Skeletal muscle tissue (tissue), 4 donors: ENCODE measurements around the gene EXOSC2. TPM values are rescaled to one million over a fixed set of nuclear protein-coding genes. Genes with fewer than 3 reads are reported as not detected.

ENCODE experiments used
- H3K27ac ChIP-seq: one replicate; pipeline ENCODE4 v1.7.0; 2013; ENCODE audit warnings: mild to moderate bottlenecking, low read depth, low read length, inconsistent platforms
- H3K27me3 ChIP-seq, 3 donors: one replicate each; pipeline ENCODE4 v1.7.0; 2013; ENCODE audit warnings: low read length in 3 of 3; ENCODE audit not compliant: control insufficient read depth in 3 of 3, insufficient read depth in 3 of 3
- H3K36me3 ChIP-seq, 3 donors: one replicate each; pipeline ENCODE4 v1.7.0; 2013; ENCODE audit warnings: low read length in 3 of 3; ENCODE audit not compliant: control insufficient read depth in 3 of 3, insufficient read depth in 3 of 3
- H3K4me1 ChIP-seq, 3 donors: one replicate each; pipeline ENCODE4 v1.7.0; 2013; ENCODE audit warnings: low read length in 3 of 3, mild to moderate bottlenecking in 3 of 3; ENCODE audit not compliant: control insufficient read depth in 3 of 3, insufficient read depth in 3 of 3
- H3K4me3 ChIP-seq, 3 donors: one replicate each; pipeline ENCODE4 v1.7.0; 2013; ENCODE audit warnings: low read length in 3 of 3
- H3K9ac ChIP-seq, 3 donors: one replicate each; pipeline ENCODE4 v1.7.0; 2013; ENCODE audit warnings: low read length in 3 of 3, mild to moderate bottlenecking in 3 of 3, moderate library complexity in 2 of 3, low read depth in 1 of 3
- H3K9me3 ChIP-seq, 3 donors: one replicate each; pipeline ENCODE4 v1.7.0; 2013; ENCODE audit warnings: low read length in 3 of 3; ENCODE audit not compliant: control insufficient read depth in 3 of 3
- total RNA-seq: library from RNA; depleted of rRNA; stranded (reverse); fragments of >200 nt; gene quantifications from one replicate; pipeline ENCODE4 v1.2.3, GENCODE V29; 2014
- donor health status: Osteomylitis.

Gene EXOSC2
- total RNA-seq, 1 donor from 2014 or later = 27.1 TPM

- no peaks in the 10 kb centered on the region for H3K27me3 ChIP-seq
- H3K9ac ChIP-seq = no peak overlapping the region
- H3K27ac ChIP-seq = no peak overlapping the region
- H3K4me1 ChIP-seq = peaks cover 3 to 7% (median 4%) of the 10 kb centered on the region in 3 donors
- no peak overlapping the region for H3K4me3 ChIP-seq
- no peaks in the 10 kb centered on the region for H3K36me3 ChIP-seq
- no peaks in the 10 kb centered on the region for H3K9me3 ChIP-seq
Measured at GRCh38 chr9:130731355-130731754, 37.8 kb downstream of the EXOSC2 start.

- no peaks in the 10 kb centered on the region for H3K9me3 ChIP-seq
- H3K9ac ChIP-seq = peak overlapping the region in 1 of 3 donors; percentile 38
- H3K36me3 ChIP-seq = no peaks in the 10 kb centered on the region
- peaks cover 3 to 7% (median 4%) of the 10 kb centered on the region in 3 donors for H3K4me1 ChIP-seq
- H3K27me3 ChIP-seq = no peaks in the 10 kb centered on the region
- no peak overlapping the region for H3K27ac ChIP-seq
- no peak overlapping the region for H3K4me3 ChIP-seq
Measured at GRCh38 chr9:130732136-130732535, 38.6 kb downstream of the EXOSC2 start.

DNA sequence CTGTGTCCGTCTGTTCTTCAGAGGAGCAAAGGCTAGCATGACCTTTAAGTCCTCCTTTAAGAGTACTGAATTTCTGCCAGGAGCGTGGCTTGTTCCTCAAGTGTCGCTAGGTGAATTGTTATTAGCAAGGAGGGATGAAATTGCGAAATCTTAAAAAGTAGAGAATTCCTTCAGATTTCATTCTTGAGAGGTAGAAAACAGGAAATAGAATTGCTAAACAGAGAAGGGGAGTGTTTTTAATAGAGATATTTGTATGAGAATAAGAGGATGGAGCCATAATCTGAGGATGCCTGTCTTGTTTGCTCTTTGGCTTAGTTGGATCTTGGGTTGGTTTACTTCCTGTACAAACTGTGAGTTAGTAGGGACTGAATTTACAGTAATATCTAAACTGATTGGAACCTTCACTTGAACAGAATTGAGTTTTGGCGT lies 39.2 kb downstream of the EXOSC2 start:
- no peaks in the 10 kb centered on the region for H3K9me3 ChIP-seq
- peaks cover 3 to 7% (median 4%) of the 10 kb centered on the region in 3 donors for H3K4me1 ChIP-seq
- H3K27me3 ChIP-seq = no peaks in the 10 kb centered on the region
- H3K4me3 ChIP-seq = no peak overlapping the region
- no peaks in the 10 kb centered on the region for H3K36me3 ChIP-seq
- no peak overlapping the region for H3K27ac ChIP-seq
- H3K9ac ChIP-seq = no peak overlapping the region

DNA sequence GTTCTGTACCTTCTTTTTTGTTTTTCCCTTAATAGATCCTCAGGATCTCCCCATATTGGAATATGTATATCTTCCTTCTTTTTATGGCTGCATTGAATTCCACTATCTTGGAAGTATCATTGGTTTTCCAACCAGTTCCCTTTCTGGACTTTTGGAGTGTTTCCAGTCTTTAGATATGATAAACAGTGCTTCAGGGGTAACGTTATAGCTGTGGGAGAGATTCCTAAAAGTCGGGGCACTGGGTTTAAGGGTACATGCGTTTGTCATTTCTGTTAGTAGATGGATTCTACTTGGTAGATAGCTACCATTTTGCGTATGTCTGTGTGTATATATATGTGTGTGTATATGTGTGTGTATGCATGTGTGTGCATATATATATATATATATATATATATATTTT lies 42.0 kb downstream of the EXOSC2 start:
- no peak overlapping the region for H3K4me3 ChIP-seq
- H3K27ac ChIP-seq = no peak overlapping the region
- no peaks in the 10 kb centered on the region for H3K36me3 ChIP-seq
- peaks cover 3 to 7% (median 4%) of the 10 kb centered on the region in 3 donors for H3K4me1 ChIP-seq
- H3K9me3 ChIP-seq = no peaks in the 10 kb centered on the region
- H3K9ac ChIP-seq = no peak overlapping the region
- no peaks in the 10 kb centered on the region for H3K27me3 ChIP-seq

DNA sequence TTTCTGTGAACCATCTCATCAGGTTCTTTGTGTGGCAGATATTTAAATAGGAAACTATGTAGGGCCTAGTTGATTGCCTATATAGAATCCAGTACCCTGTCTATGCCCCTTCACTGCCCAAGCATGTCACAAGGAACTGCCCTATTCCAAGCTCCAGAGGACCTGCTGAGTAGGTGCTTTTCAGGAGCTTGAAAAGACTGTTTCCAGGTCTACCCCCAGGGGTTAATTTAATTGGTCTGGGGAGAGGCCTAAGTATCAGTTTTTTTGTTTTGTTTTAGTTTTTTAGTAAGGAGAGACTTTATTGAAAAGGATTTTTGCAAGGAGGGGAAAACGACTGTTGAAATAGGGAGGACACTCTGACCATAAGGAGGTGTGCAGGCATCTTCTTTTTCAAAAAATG lies 43.3 kb downstream of the EXOSC2 start:
- no peaks in the 10 kb centered on the region for H3K36me3 ChIP-seq
- peaks cover 4 to 12% (median 7%) of the 10 kb centered on the region in 3 donors for H3K4me1 ChIP-seq
- H3K4me3 ChIP-seq = no peak overlapping the region
- no peaks in the 10 kb centered on the region for H3K27me3 ChIP-seq
- no peak overlapping the region for H3K9ac ChIP-seq
- H3K27ac ChIP-seq = no peak overlapping the region
- H3K9me3 ChIP-seq = no peaks in the 10 kb centered on the region

DNA sequence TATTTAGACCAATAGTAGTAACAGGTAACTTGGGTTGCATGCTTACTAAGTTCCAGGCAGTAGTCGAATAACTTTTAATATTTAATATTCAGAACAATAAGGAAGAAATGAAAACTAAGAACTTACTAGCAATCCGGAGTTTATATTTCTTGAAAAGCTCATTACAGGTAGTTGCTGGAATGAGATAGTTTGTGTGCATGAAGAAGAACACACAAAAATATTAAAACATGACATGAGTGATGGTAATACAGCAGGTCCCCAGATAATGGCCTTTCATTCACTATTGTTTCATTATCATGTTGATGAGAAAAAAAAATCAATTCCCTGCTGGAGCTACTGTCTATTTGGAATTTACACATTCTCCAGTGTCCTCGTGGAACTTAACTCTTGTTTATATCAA lies 44.7 kb downstream of the EXOSC2 start:
- no peaks in the 10 kb centered on the region for H3K27me3 ChIP-seq
- H3K4me1 ChIP-seq = peaks cover 0 to 12% (median 3%) of the 10 kb centered on the region in 3 donors
- no peak overlapping the region for H3K9ac ChIP-seq
- no peak overlapping the region for H3K27ac ChIP-seq
- H3K9me3 ChIP-seq = no peaks in the 10 kb centered on the region
- no peak overlapping the region for H3K4me3 ChIP-seq
- no peaks in the 10 kb centered on the region for H3K36me3 ChIP-seq

GRCh38 chr9:130739081-130739480 lies 45.5 kb downstream of the EXOSC2 start:
- H3K27ac ChIP-seq = no peak overlapping the region
- peaks cover 0 to 12% (median 6%) of the 10 kb centered on the region in 3 donors for H3K4me1 ChIP-seq
- no peak overlapping the region for H3K4me3 ChIP-seq
- no peaks in the 10 kb centered on the region for H3K27me3 ChIP-seq
- H3K9ac ChIP-seq = no peak overlapping the region
- no peaks in the 10 kb centered on the region for H3K36me3 ChIP-seq
- H3K9me3 ChIP-seq = no peaks in the 10 kb centered on the region

DNA sequence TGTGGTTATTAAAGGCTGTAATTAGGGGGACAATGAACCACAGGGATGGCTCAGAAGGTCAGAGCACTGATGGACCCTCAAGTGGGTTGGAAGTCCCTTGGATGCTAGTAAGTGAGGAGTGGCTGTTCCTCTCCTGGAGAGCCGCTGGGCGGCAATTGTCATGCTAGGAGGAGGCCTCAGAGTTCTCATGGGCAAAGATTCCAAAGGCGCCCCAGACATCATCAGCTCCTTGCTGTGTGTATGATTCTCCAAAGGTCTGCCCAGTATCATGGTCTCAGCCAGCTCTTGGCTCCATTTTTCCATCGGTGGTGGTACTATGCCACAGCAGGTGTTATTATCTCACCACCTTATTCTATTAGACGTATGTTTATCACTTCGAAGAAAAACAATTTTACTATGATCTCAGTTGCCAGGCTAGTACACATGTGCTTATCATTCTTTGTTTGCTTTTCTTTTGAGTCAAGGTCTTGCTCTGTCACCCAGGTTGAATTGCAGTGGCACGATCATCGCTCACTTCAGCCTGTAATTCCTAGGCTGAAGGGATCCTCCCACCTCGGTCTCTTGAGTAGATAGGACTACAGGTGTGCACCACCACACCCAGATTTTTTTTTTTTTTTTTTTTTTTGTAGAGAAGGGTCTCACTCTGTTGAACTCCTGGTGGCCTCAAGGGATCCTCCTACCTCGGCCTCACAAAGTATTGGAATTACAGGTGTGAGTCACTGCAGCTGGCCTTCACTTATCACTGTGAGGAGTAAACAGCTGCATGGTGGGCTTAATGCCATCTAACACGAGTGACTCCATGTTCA lies 46.8 kb downstream of the EXOSC2 start:
- peaks cover 0 to 12% (median 6%) of the 10 kb centered on the region in 3 donors for H3K4me1 ChIP-seq
- H3K36me3 ChIP-seq = no peaks in the 10 kb centered on the region
- no peaks in the 10 kb centered on the region for H3K9me3 ChIP-seq
- H3K9ac ChIP-seq = no peak overlapping the region
- no peaks in the 10 kb centered on the region for H3K27me3 ChIP-seq
- H3K4me3 ChIP-seq = no peak overlapping the region
- H3K27ac ChIP-seq = no peak overlapping the region

DNA sequence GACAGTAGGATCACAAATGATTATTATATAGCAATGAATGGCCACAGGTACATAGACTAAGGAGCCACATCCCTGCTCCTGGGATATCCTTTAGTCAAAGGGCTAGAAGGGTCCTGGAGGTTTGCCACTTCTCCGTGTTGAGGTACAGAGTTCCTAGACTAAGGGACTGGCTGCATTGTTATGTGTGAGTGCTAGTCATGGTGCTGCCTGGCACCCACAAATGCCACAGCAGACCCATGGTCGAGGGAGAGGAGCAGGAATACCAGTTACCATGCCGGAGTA lies 47.4 kb downstream of the EXOSC2 start:
- H3K27ac ChIP-seq = no peak overlapping the region
- no peaks in the 10 kb centered on the region for H3K9me3 ChIP-seq
- H3K4me1 ChIP-seq = peaks cover 0 to 12% (median 6%) of the 10 kb centered on the region in 3 donors
- no peaks in the 10 kb centered on the region for H3K36me3 ChIP-seq
- no peak overlapping the region for H3K9ac ChIP-seq
- no peak overlapping the region for H3K4me3 ChIP-seq
- H3K27me3 ChIP-seq = no peaks in the 10 kb centered on the region

GRCh38 chr9:130741831-130742449 lies 48.4 kb downstream of the EXOSC2 start:
- Histone ChIP-seq H3K9me3 (no peaks in the 10 kb centered on the region), H3K27me3 (no peaks in the 10 kb centered on the region), H3K27ac (no peak overlapping the region), H3K4me3 (no peak overlapping the region), H3K4me1 (peaks cover 0 to 12% (median 6%) of the 10 kb centered on the region in 3 donors), H3K36me3 (no peaks in the 10 kb centered on the region), H3K9ac (no peak overlapping the region)
